ENCODE results near the gene DRAM1. TPM values are rescaled to one million over a fixed set of nuclear protein-coding genes. Genes with fewer than 3 reads are reported as not detected.
A peak's percentile ranks its signal among the peaks of the same experiment; 100 is the strongest.

Gene DRAM1
- total and polyA plus RNA-seq, 9 of the 15 experiments (the other 6 are each of a cell fraction or from before 2014, with no cell fraction given), result 1.4 to 4.3 (median 2.7) TPM

- TF ChIP-seq CCNT2 (IDR thresholded peaks at IDR 0.05; ENCODE audit: borderline replicate concordance, extremely low read depth, insufficient read length, low read depth, low read length), result no peak
- no peak for TF ChIP-seq SIN3A (IDR thresholded peaks at IDR 0.05; ENCODE audit: borderline replicate concordance in 2 of 2, control insufficient read depth in 1 of 2, low read depth in 2 of 2, low read length in 2 of 2)
- TF ChIP-seq GTF2A2 (tag; IDR thresholded peaks at IDR 0.05), result no peak
- no peak for TF ChIP-seq ZNF253 (CRISPR knock-in tag; conservative IDR thresholded peaks at IDR 0.05)
- TF ChIP-seq THRB (CRISPR knock-in tag; conservative IDR thresholded peaks at IDR 0.05), result no peak
- TF ChIP-seq, protein P1, sequence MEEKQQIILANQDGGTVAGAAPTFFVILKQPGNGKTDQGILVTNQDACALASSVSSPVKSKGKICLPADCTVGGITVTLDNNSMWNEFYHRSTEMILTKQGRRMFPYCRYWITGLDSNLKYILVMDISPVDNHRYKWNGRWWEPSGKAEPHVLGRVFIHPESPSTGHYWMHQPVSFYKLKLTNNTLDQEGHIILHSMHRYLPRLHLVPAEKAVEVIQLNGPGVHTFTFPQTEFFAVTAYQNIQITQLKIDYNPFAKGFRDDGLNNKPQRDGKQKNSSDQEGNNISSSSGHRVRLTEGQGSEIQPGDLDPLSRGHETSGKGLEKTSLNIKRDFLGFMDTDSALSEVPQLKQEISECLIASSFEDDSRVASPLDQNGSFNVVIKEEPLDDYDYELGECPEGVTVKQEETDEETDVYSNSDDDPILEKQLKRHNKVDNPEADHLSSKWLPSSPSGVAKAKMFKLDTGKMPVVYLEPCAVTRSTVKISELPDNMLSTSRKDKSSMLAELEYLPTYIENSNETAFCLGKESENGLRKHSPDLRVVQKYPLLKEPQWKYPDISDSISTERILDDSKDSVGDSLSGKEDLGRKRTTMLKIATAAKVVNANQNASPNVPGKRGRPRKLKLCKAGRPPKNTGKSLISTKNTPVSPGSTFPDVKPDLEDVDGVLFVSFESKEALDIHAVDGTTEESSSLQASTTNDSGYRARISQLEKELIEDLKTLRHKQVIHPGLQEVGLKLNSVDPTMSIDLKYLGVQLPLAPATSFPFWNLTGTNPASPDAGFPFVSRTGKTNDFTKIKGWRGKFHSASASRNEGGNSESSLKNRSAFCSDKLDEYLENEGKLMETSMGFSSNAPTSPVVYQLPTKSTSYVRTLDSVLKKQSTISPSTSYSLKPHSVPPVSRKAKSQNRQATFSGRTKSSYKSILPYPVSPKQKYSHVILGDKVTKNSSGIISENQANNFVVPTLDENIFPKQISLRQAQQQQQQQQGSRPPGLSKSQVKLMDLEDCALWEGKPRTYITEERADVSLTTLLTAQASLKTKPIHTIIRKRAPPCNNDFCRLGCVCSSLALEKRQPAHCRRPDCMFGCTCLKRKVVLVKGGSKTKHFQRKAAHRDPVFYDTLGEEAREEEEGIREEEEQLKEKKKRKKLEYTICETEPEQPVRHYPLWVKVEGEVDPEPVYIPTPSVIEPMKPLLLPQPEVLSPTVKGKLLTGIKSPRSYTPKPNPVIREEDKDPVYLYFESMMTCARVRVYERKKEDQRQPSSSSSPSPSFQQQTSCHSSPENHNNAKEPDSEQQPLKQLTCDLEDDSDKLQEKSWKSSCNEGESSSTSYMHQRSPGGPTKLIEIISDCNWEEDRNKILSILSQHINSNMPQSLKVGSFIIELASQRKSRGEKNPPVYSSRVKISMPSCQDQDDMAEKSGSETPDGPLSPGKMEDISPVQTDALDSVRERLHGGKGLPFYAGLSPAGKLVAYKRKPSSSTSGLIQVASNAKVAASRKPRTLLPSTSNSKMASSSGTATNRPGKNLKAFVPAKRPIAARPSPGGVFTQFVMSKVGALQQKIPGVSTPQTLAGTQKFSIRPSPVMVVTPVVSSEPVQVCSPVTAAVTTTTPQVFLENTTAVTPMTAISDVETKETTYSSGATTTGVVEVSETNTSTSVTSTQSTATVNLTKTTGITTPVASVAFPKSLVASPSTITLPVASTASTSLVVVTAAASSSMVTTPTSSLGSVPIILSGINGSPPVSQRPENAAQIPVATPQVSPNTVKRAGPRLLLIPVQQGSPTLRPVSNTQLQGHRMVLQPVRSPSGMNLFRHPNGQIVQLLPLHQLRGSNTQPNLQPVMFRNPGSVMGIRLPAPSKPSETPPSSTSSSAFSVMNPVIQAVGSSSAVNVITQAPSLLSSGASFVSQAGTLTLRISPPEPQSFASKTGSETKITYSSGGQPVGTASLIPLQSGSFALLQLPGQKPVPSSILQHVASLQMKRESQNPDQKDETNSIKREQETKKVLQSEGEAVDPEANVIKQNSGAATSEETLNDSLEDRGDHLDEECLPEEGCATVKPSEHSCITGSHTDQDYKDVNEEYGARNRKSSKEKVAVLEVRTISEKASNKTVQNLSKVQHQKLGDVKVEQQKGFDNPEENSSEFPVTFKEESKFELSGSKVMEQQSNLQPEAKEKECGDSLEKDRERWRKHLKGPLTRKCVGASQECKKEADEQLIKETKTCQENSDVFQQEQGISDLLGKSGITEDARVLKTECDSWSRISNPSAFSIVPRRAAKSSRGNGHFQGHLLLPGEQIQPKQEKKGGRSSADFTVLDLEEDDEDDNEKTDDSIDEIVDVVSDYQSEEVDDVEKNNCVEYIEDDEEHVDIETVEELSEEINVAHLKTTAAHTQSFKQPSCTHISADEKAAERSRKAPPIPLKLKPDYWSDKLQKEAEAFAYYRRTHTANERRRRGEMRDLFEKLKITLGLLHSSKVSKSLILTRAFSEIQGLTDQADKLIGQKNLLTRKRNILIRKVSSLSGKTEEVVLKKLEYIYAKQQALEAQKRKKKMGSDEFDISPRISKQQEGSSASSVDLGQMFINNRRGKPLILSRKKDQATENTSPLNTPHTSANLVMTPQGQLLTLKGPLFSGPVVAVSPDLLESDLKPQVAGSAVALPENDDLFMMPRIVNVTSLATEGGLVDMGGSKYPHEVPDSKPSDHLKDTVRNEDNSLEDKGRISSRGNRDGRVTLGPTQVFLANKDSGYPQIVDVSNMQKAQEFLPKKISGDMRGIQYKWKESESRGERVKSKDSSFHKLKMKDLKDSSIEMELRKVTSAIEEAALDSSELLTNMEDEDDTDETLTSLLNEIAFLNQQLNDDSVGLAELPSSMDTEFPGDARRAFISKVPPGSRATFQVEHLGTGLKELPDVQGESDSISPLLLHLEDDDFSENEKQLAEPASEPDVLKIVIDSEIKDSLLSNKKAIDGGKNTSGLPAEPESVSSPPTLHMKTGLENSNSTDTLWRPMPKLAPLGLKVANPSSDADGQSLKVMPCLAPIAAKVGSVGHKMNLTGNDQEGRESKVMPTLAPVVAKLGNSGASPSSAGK (IDR thresholded peaks at IDR 0.05), result peak; percentile 41; the same call in 1 of the 2 replicates
- no peak for TF ChIP-seq KAT2B (IDR thresholded peaks at IDR 0.05; ENCODE audit: low read depth, low read length)
- no peak for TF ChIP-seq CAMTA2 (CRISPR knock-in tag; conservative IDR thresholded peaks at IDR 0.05)
- TF ChIP-seq MAZ (CRISPR knock-in tag; conservative IDR thresholded peaks at IDR 0.05 in 1 of 2, IDR thresholded peaks at IDR 0.05 in 1 of 2), result peak in 1 of 2 experiments; percentile 2; a peak in 1 of 4 replicates
- TF ChIP-seq ESRRB (CRISPR knock-in tag; IDR thresholded peaks at IDR 0.05; ENCODE audit: borderline replicate concordance), result no peak
- no peak for TF ChIP-seq CXXC5 (CRISPR knock-in tag; IDR thresholded peaks at IDR 0.05)
- TF ChIP-seq ZNF717 (CRISPR knock-in tag; IDR thresholded peaks at IDR 0.05), result no peak
- TF ChIP-seq ZNF12 (CRISPR knock-in tag; IDR thresholded peaks at IDR 0.05), result no peak
- TF ChIP-seq KDM2B (CRISPR knock-in tag; IDR thresholded peaks at IDR 0.05), result no peak
- TF ChIP-seq HMG20A (CRISPR knock-in tag; conservative IDR thresholded peaks at IDR 0.05), result no peak
- TF ChIP-seq RB1 (IDR thresholded peaks at IDR 0.05; ENCODE audit: low read depth), result no peak
- TF ChIP-seq SMAD1 (IDR thresholded peaks at IDR 0.05; ENCODE audit: low read depth, low read length, partially characterized antibody), result no peak
These were observed 444 bp downstream of the DRAM1 start (continued) for GRCh38 chr12:101877806-101878242.

Data from K562 (cell line).